Cardiac fibroblast (primary cell): ENCODE data around the gene SGCA.

ENCODE experiments used
- DNase-seq, 2 donors: peaks; one replicate each; pipeline versions ENCODE4 v3.0.0 to v3.0.0-alpha.2; 2010; ENCODE audit warnings: low read depth in 2 of 2
- H3K4me3 ChIP-seq, 2 donors: replicated peaks in 1 of 2; 1 replicate in 1 of 2; 2 replicates in 1 of 2; pipeline ENCODE4 v1.5.1; 2011; ENCODE audit warnings: low read depth in 2 of 2, low read length in 2 of 2, mild to moderate bottlenecking in 2 of 2, moderate library complexity in 1 of 2
- CTCF ChIP-seq: IDR thresholded peaks from one replicate; pipeline ENCODE4 v1.5.1; 2011; ENCODE audit warnings: low read depth, mild to moderate bottlenecking, low read length, inconsistent platforms

SGCA gene

GRCh38 chr17:50207792-50208567 is 42.2 kb downstream of the SGCA start:
- H3K4me3 ChIP-seq: no peak overlapping the region
- DNase-seq: no peak

GRCh38 chr17:50208611-50209061 is 42.8 kb downstream of the SGCA start:
- no peak for TF ChIP-seq CTCF
- DNase-seq: no peak
- H3K4me3 ChIP-seq: no peak overlapping the region

More at GRCh38 chr17:50207792-50208567, 42.2 kb downstream of the SGCA start:
- TF ChIP-seq CTCF: no peak

- no peak overlapping the region for H3K4me3 ChIP-seq
- TF ChIP-seq CTCF: no peak
- no peak for DNase-seq
These were observed 43.3 kb downstream of the SGCA start for GRCh38 chr17:50209133-50209471.

GRCh38 chr17:50209472-50210239 is 43.9 kb downstream of the SGCA start:
- peak; percentile 99 to 100 for DNase-seq
- H3K4me3 ChIP-seq: peak overlapping the region in 1 of 2 donors; percentile 30

GRCh38 chr17:50210240-50211225 is 44.7 kb downstream of the SGCA start:
- peak overlapping the region in 1 of 2 donors; percentile 38 for H3K4me3 ChIP-seq
- DNase-seq: peak; percentile 98 to 99
- no peak for TF ChIP-seq CTCF

More at GRCh38 chr17:50209472-50210239, 43.9 kb downstream of the SGCA start:
- TF ChIP-seq CTCF: no peak

GRCh38 chr17:50211249-50212120 is 45.7 kb downstream of the SGCA start:
- no peak for TF ChIP-seq CTCF
- DNase-seq: peak; percentile 66 to 74

More at GRCh38 chr17:50211249-50212120, 45.7 kb downstream of the SGCA start:
- no peak overlapping the region for H3K4me3 ChIP-seq
